Ascending aorta (tissue), 2 donors: ENCODE data around the gene SYT1. TPM values are rescaled to one million over a fixed set of nuclear protein-coding genes. Genes with fewer than 3 reads are reported as not detected.

Source experiments
- DNase-seq, 2 donors: peaks; one replicate each; pipeline ENCODE4 v3.0.0-alpha.2; 2019; ENCODE audit warnings: low spot score in 2 of 2
- H3K27ac ChIP-seq, 2 donors: fragments of 200-600 bp; sonication (generic); one replicate each; pipeline ENCODE4 v1.5.1; 2016 to 2017; ENCODE audit warnings: mild to moderate bottlenecking in 1 of 2
- H3K27me3 ChIP-seq: fragments of 200-600 bp; sonication (generic); one replicate; pipeline ENCODE4 v1.5.1; 2017
- H3K36me3 ChIP-seq, 2 donors: fragments of 200-600 bp; sonication (generic); one replicate each; pipeline ENCODE4 v1.5.1; 2016
- H3K4me1 ChIP-seq, 2 donors: fragments of 200-600 bp; sonication (generic); one replicate each; pipeline ENCODE4 v1.5.1; 2016 to 2017; ENCODE audit warnings: mild to moderate bottlenecking in 1 of 2
- H3K4me3 ChIP-seq, 2 donors: fragments of 200-600 bp; sonication (generic); one replicate each; pipeline ENCODE4 v1.5.1; 2016 to 2017; ENCODE audit warnings: mild to moderate bottlenecking in 1 of 2
- H3K9me3 ChIP-seq, 2 donors: fragments of 200-600 bp; sonication (generic); one replicate each; pipeline ENCODE4 v1.5.1; 2016
- intact Hi-C: fragments of 100-400 bp; cut with DNase I; formaldehyde crosslinking; loops from one replicate; pipeline ENCODE4 v1.15.1; 2023
- total RNA-seq: library from RNA; depleted of rRNA; stranded (reverse); fragments of >200 nt; gene quantifications from one replicate; pipeline ENCODE4 v1.1.0, GENCODE V29; 2016
- TF ChIP-seq, protein P1 (sequence below), 3 experiments: fragments of 200-600 bp in 2 of 3; fragments of 450-650 bp in 1 of 3; sonication (generic) in 2 of 3; IDR thresholded peaks; one replicate each; pipeline ENCODE4 v1.5.1; 2016 to 2019; ENCODE audit warnings: antibody characterized with exemption in 3 of 3, mild to moderate bottlenecking in 1 of 3, moderate library complexity in 1 of 3

SYT1 gene
- total RNA-seq, 1 donor from 2014 or later: 0.64 TPM

DNA sequence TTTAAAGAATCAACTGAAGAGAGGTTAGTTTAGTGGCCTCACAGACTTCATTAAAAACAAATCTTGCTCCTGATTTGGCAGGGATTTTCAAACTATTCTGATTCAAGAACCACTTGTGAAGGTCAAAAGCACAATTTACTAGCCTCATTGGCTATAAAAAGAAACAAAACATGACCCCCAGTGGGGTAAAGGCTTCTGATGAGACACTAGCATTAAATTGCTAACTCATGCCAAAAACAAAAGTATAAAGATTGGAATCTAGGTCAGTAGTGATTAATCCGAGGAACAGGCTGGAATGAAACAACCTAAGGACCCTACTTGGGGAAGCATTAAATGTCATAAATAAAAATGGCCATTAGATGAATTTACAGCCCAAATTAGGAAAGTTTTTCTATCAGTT lies 513.9 kb downstream of the SYT1 start:
- intact Hi-C loops: no loop called here
- Histone ChIP-seq H3K4me3 (no peak overlapping the region), H3K9me3 (no peaks in the 10 kb centered on the region), H3K36me3 (no peaks in the 10 kb centered on the region), H3K27ac (no peak overlapping the region), H3K27me3 (no peaks in the 10 kb centered on the region), H3K4me1 (no peaks in the 10 kb centered on the region)
- no peak for DNase-seq
- TF ChIP-seq, protein P1, sequence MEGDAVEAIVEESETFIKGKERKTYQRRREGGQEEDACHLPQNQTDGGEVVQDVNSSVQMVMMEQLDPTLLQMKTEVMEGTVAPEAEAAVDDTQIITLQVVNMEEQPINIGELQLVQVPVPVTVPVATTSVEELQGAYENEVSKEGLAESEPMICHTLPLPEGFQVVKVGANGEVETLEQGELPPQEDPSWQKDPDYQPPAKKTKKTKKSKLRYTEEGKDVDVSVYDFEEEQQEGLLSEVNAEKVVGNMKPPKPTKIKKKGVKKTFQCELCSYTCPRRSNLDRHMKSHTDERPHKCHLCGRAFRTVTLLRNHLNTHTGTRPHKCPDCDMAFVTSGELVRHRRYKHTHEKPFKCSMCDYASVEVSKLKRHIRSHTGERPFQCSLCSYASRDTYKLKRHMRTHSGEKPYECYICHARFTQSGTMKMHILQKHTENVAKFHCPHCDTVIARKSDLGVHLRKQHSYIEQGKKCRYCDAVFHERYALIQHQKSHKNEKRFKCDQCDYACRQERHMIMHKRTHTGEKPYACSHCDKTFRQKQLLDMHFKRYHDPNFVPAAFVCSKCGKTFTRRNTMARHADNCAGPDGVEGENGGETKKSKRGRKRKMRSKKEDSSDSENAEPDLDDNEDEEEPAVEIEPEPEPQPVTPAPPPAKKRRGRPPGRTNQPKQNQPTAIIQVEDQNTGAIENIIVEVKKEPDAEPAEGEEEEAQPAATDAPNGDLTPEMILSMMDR (IDR thresholded peaks at IDR 0.05): no peak

DNA sequence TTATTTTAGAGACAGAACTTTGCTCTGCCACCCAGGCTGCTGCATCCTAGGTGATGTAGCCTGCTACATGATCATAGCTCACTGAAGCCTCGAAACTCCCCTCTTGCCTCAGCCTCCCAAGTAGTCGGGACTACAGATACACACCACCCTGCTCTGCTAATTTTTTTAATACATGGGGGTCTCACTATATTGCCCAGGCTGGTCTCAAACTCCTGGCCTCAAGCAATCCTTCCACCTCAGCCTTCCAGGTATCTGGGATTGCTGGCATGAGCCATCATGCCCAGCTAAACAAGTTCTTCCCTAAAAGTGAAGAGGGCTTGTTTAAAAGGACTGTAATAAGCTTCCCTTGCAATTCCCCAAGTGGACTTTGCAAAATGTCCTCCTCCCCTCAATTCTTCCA lies 515.8 kb downstream of the SYT1 start:
- Histone ChIP-seq H3K36me3 (no peaks in the 10 kb centered on the region), H3K9me3 (no peaks in the 10 kb centered on the region), H3K4me1 (no peaks in the 10 kb centered on the region), H3K4me3 (no peak overlapping the region), H3K27me3 (no peaks in the 10 kb centered on the region), H3K27ac (no peak overlapping the region)
- DNase-seq: no peak
- TF ChIP-seq, protein P1 (IDR thresholded peaks at IDR 0.05): no peak
- intact Hi-C loops: no loop called here

DNA sequence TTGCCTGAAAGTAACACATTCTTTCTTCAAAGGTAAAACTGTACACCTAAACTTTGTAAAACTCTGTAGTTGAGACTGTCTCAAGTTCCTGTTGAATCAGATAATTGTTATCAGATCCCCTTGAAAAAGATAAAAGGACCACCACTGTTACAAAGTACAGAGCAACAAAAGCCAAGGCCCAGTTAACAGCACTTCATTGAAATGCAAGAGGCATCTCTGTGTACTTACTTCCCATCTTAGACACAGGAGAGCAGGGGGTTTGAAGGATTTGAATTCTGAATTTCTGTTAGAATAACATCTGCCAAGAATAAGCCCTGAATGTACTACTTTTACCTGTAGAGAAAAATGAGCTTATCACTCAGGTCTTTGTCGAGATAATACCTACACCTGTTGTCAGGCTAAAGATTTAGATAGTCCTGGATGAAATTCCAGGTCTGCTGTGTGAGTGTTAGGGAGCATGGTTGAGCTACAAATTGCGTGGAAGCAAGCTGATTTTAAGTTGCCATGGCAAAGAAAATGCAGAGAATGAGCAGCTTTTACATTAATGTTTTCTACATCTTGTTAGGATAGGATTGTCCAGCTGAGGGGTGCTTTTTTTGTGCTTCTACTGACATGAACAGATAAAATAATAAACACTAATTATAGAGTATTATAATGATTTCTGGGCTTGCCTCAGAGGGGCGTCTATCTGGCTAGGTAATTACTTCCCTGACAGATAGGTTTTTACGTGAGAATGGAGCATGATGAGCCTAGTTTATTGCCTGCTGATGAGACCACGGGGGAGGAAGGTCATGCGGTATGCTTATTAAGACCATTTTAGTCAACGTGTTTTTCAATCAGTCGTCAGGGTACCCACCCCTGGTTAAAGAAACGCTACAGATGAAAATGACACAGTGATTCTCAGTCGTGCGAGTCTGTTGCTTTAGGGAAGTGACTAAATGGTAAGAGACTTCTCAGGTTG lies 517.0 kb downstream of the SYT1 start:
- intact Hi-C loops: no loop called here
- no peaks in the 10 kb centered on the region for H3K36me3 ChIP-seq
- TF ChIP-seq, protein P1 (IDR thresholded peaks at IDR 0.05): no peak
- H3K4me1 ChIP-seq: no peaks in the 10 kb centered on the region
- no peak for DNase-seq
- no peaks in the 10 kb centered on the region for H3K27me3 ChIP-seq
- H3K4me3 ChIP-seq: no peak overlapping the region
- H3K27ac ChIP-seq: no peak overlapping the region
- H3K9me3 ChIP-seq: no peaks in the 10 kb centered on the region

DNA sequence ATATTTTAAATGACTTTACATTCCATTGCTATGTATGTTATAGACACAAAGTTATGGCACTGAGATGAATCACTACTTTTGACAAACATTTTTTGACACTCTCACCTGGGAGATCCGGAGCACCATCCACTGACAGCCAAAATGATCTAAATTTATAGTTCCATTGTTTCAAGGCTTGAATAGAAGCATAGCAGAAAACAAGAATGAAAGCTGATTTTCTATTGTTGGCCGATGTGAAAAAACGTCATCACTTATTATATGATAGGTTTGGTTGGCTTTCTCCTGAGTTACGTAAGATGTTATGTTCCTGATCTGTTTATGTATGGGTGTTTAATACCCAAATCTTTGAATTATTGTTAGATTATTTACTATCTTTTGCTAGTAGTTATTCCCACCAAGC lies 520.0 kb downstream of the SYT1 start:
- intact Hi-C loops: no loop called here
- H3K27ac ChIP-seq: no peak overlapping the region

DNA sequence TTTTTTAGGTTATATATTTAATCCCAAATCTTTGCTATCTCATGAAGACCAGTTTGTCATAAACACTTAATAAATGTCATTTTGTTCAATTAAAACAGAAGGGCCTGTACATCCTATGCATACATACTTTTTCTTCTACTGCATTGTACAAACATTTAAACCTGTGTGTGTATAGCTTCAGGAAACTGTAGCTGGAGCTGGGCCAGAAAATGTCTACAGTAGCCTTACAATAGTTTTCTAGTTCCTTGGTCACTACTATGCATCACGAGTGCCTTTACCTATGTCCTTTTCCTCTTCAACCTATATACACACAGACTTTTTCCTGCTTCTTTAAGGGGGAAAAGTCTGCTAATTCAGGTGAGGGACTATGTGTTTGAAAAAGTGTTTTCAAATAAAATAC lies 523.4 kb downstream of the SYT1 start:
- intact Hi-C loops: no loop called here
- H3K9me3 ChIP-seq: no peaks in the 10 kb centered on the region
- no peaks in the 10 kb centered on the region for H3K27me3 ChIP-seq
- no peak for DNase-seq
- no peak overlapping the region for H3K4me3 ChIP-seq
- H3K36me3 ChIP-seq: no peaks in the 10 kb centered on the region
- no peaks in the 10 kb centered on the region for H3K4me1 ChIP-seq
- H3K27ac ChIP-seq: no peak overlapping the region
- TF ChIP-seq, protein P1 (IDR thresholded peaks at IDR 0.05): no peak

More for the DNA sequence above, 520.0 kb downstream of the SYT1 start:
- Histone ChIP-seq H3K36me3 (no peaks in the 10 kb centered on the region), H3K9me3 (no peaks in the 10 kb centered on the region), H3K4me1 (no peaks in the 10 kb centered on the region), H3K27me3 (no peaks in the 10 kb centered on the region), H3K4me3 (no peak overlapping the region)
- DNase-seq: no peak
- TF ChIP-seq, protein P1 (IDR thresholded peaks at IDR 0.05): no peak
